Measurements from ENCODE around the gene DGCR6L.
A peak's percentile ranks its signal among the peaks of the same experiment; 100 is the strongest.
"Not testable (repeated sequence)": the region's sequence is repeated elsewhere in the genome, so short reads cannot be mapped to it uniquely, and the experiment has no call there.

The DGCR6L gene

DNA sequence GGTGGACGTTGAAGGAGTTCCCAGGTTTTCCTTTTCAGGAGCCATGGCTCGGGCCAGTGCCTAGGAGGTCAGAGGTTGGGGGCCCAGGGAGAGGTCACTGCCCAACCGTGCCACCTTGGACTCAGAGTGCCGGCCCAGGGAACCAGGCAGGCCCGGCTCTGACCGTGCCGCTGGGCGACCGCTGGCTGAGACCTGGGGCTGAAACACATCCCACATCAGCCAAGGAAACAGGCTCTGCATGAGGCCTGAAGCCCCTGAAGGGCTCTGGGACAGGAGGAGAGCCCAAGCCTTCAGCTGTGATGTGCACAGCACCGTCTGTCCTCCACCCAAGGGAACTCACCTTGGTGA, 29.8 kb downstream of the DGCR6L start:
- DNase-seq = no peak

DNA sequence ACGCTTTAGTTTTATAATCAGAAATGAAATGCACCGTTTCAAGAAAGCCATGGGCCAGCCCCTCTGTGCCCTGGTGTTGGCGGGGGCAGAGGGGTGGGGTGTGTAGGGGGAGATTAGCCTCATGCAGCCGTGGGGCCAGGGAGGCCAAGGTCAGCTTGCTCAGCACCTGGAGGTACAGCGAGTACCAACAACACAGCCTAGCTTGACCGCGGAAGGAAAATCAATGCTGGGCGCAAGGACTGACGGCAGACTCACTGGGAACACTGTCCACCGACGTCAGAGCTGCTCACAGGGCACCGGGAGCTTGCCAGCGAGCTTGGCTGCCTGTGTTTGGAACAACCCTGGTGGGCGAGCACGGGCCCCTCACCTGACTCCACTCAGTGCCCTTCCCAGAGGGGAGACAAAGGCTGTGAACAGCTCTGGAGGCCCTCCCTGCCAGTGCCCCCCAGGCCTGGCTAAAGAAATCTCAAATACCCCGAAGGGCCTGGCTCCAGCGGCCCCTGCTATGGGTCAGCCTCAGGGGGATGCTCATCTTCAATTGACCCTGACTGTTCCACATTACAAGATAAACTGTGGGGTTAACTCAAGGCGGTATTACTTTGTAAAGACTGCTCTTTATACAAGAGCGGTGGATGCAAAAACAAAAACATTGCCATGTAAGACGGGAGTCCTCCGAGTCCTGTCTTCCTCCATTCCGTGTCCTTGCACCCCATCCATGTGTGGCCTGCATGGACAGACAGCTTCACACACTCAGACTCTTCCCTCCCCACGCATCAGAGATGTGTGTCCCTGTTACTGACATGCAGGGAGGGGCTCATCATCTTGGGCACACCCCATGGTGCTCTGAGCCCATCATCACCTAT, 30.4 kb downstream of the DGCR6L start:
- DNase-seq = not testable (repeated sequence)

DNA sequence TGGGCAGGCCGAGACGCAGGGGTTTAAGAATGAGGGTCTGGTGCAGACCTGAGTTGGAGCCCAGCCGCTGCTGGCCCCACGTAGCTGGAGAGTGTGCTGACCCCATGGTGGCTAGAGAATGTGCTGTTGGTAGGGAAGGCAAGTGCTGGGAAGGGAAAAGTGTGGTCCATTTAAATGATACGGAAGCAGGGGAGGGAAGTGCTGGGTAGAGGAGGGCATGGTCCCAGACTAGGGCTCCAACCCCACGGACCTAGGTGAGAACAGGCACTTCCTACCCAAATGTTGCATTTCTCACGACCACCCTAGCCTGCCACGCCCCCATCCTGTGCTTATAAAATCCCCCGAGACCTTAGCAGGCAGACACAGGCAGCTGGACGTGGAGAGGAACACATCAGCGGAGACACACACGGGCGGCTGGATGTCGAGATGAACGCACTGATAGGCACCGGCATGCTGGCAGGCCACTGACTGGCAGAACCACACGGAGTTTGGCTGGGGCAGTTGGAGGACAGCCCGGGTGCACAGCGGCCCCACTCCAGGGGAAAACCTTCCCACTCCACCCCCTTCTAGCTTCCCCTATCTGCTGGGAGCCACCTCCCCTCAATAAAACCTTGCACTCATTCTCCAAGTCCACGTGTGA, 33.0 kb downstream of the DGCR6L start:
- not testable (repeated sequence) for DNase-seq

DNA sequence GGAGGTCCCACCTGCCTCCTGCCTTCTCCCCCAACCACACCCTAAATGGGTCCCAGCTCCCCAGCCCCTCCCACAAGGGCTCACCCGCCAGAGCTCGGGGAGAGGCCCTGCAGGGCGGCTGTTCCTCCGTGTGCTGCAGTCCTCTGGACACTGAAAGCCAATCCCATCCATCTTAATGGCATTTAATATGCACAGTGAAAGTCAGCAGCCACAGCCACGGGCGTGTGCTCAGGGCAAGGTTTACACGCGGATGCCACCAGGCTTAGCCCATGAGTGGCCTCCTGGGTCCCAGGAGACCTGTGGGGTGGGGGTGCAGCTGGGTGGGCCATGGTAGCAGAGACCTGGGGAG, 33.6 kb downstream of the DGCR6L start:
- not testable (repeated sequence) for DNase-seq

DNA sequence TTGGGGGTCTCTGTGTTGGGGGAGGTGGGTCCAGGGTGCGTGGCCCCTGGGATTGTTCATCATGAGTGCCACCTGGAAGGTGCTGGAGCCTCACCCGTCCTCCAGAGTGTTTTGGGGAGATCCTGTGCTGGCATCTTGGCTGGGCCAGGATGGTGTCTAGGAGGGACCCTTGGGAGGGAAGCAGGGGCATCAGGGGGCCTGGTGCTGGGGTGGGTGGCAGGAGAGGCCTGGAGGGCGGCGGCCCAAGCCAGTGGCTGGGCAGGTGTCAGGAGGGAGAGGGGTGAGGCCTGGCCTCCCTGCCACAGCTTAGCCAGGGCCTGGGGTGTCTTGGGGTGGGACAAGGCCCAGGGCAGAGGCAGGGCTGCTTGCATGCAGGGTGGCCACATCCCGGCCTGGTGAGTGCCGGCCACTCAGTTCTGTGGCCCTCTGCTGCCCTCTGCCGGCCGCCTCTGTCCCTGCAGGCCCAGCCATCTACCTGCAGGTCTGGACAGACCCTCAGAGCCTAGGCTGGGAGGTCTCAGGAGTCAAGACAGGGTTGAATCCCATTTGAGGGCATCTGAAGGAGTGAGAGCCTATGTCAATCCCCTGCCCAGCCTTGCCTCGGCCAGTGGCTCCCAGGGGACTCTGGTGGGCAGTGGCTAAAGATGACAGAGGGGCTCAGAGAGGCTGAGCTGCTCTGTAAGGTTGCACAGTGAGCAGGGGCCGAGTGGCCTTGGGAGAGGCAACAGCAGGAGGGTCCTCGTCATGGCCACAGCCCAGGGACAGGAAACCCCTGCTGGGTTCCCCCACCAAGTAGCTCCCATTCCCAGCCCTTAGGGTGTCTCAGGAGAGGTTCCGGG, 34.2 kb downstream of the DGCR6L start:
- DNase-seq = peak; percentile 26

DNA sequence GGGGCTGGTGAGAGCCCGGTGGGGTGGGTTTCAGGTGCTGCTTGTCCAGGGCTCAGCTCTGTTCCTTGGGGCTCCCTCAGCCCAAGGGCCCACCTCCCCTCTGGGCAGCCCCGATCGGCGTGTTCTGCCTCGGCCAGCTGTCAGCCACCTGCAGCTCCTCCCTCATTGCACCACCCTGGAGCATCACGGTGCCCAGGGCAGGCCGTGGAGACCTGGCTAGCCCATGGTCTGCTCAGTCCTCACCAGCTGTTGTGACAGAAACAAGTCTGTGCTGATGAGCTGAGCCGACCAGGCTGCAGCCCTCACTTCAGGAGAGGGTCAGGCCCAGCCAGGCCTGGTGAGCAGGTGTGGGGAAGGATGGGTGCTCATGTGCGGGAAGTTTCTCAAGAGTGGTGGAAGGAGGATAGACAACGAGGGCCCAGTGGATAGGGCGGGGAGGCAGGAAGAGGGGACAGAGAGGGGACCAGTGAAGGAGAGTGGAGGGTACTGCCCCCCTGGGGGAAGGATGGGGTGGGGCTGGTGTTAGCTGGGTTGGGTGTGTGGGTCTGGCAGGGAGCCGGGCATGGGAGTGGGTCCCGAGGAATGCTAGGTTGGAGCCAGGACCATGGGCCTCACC, 35.3 kb downstream of the DGCR6L start:
- no peak for DNase-seq

DNA sequence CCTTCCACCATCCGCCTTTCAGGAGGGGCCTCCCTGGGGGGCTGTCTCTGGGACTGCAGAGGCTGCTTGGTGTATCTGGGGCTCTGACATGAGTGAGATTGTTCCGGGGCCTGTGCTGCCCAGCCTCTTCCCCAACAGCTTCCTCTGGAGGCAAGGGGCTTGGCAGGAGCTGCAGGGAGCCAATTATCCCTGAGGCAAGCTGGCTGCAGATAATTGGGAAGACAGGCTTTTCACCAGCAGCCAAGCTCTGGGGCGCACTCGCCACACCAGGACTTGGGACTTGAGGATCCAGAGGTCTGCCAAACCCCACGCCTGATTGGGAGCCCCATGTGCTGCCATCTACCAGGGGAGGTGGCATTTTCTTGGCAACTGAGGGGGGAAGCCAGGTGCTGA, 36.2 kb downstream of the DGCR6L start:
- DNase-seq = peak; percentile 48

DNA sequence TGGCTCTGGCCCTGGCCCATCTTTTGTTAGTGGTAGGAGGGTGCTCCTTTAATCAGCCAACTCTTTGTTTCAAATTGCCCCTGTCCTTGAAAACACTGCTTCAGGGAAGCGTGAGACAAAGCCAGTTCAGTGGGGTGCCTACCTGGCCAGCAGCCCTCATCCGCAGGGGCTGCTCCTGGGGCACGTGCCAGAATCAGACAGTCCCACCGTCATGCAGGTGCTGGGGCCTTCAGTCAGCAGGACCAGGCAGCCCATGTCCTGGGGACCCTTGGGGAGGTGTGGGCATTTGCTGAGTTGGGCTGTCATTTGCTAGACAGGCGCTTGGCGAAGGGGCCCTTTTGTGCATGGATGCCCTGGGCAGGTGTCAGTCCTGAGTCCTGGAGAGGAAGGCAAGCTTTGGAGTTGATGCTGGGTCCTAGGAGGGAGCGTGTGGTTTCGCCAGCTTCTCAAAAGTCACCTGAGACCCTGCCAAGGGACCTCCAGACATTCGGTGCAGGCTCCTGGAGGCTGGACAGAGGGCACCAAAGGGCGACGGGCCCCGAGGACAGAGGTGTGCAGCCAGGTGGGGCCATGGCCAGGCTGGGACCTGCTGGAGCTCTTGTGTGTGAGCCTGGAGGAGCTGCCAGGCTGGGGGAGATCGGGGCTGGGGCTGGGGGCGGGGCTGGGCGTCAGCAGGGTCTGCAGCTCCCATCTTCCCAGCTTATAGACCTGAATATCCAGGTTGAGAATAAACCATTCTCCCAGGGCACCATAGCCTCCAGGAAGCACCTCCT, 36.8 kb downstream of the DGCR6L start:
- DNase-seq = peak; percentile 52

DNA sequence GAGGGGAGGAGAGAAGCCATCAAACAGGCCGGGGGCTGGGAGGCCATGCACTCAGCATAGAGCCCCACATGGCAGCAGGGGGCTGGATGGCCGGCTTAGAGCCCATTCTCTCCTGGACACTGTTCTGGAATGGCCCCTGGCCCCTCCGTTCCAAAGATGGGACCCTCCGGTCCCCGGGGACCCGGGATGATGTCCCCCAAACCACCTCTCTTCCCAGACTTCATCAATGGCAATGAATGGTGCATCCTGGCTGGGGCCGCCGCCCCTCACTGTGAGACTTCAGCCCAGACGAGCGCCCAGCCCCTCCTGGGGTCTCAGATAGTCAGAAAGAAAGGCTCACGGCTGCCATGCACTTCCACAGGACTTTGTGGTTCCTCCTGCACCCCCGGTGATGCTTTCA, 38.0 kb downstream of the DGCR6L start:
- DNase-seq = no peak

DNA sequence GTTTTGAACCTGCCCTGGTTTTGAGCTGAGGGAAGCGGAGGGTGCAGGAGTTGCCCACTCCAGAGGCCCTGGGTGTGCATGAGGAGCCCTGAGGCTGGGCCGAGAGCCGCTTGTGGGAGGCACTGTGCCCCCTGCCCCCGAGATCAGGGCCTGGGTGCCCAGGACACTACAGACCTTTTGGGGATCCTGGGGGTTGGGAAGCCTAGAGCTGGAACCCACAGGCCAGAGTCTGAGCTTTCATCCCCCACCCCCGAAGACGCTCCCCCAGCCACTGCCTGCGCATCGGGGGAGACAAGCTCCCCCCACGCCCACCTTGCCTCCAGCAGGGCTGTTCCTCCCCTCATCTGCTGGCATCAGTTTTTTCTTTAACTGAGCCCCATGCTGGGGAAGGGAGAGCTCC, 38.4 kb downstream of the DGCR6L start:
- not testable (repeated sequence) for DNase-seq

DNA sequence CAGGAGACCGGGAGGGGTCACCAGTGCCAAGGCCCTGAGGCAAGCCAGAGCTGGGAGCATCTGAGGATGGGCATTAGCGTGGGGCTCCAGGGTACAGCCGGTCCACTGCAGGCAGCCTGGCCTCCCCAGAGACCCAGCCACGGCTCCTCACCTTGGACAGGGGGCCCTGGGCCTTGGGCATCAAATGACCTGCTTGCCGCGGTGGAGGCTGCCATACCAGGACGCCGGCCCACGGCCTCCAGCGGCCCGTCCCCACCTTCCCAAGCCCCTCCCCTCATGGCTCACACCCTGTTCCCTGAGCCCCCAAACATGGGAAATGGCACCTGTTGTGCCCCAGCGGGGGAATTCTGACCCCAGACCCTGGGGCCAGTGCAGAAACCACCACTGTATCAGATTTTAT, 39.0 kb downstream of the DGCR6L start:
- DNase-seq = no peak

DNA sequence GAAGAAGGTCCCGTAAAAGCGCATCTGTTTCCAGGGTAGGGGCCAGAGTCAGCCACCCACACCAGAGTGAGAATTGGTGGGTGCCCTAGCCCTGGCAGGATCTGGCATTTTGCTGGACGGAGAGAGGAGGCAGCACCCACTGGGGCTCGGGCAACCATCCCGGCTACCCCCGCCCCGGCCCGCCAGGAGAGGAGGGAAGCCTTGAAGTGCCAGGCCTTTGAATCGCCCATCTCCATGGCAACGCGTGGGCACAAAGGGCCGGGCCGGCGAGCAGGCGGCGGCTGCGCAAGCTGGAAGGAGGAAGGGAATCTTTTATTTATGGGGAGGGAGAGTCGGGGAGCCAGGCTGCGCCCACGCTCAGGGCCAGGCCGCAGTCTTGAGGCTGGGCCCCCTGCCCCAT, 39.7 kb downstream of the DGCR6L start:
- peak; percentile 23 for DNase-seq

DNA sequence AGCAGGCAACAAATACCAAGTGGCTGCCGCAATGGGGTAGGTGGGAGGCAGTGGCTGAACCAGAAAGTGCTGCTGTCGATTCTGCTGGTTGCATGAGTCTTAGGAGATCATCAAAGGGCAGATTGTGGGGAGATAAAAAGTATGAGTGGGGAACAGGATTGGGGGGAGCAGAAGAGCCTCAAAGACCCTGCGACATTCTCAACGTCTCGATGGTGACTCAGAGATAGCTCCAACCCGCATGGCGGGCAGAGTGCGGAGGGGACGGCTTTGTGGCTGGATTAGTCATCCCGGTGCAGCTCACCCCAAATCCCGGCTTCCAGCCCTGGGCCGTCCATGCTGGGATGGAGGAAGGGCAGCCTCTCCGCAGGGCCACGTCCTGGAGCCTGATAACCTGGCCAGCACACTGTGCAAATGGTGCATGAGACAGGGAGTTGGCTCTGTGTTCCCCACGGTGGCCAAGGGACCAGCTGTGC, 40.2 kb downstream of the DGCR6L start:
- DNase-seq = no peak

DNA sequence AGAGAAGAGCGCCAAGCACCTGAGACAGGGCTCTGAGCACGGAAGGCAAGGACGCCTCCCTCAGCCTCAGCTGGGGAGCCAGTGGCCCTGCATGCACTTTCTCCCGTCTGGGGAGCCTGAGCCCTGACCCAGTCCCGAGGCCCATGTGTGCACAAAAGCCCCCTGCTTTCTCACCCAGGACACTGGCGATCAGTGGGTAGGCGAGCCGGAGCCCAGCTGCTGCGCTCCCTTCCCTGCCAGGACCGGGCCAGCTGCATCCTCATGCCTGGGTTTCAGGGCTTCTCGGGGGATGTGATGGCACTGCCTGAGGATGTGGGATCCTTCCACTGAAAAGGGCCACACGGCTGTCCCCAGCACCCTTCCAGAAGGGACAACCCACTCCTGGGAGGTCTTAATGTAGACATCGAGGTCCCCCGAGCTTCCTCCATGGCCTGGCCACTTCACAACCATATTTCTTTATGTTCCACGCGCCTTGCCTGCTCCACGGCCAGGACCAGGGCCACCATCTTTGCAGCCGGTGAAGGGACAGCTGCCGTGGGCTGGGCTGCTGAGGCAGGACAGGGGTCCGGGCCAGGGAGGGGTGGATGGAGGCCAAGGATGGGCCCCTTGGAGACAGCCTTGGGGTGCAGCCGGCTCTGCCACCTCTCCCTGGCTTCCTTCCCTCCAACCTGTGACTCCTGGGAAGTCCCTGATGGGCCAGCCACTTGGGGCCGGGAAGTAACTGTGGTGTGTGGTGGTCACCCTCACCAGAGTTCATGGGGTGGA, 41.0 kb downstream of the DGCR6L start:
- DNase-seq = not testable (repeated sequence)

DNA sequence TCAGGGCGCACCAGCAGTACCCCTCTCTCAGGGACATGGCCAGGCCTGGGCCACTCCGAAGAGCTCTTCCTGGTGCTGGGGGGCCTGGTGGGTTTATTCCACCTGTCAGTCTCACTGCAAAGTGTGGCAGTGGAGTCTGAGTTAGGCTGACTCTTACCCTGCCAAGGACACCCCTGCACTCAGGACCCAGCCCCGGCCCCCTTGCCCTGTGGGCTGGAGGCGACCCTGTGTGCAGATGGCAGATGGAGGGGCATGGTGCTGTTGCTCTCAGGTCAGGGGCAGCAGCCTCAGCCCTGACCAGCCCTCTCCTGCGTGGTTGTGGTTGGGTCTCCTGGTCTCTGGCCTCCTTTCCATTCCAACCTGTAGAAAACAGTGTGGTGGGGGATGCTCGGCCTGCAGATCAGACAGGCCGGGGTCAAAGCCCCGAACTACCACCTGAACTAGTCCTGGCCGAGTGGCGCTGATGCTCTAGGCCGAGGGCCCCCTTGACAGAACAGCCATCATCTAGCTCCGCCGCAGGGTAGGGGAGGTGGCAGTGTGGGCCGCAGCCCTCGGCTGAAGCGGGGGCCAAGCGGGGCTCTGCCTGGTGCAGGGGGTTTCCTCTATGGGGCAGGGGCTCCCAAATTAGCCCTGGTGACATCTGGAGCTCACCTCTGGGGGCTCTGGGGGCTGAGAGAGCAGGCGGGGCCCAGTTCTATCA, 41.8 kb downstream of the DGCR6L start:
- DNase-seq = not testable (repeated sequence)

DNA sequence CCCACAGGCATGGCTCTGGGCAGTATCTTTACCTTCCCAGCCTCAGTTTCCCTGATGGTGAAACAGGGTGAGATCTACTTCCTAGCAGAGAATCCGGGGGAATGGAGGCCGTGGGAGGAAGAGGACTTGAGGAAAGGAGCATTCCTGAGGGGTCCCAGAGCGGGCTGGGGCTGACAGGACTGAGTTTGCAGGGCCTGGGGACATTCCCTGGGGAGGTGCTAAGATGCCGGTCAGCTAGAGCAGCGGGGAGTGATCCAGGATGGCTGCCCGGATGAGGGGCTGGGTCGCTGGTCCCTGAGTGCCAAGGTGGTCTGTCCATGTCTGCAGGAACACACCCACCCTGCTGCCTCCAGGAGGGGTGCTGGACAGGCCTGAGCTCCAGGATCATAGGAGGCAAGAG, 43.4 kb downstream of the DGCR6L start:
- DNase-seq = no peak

DNA sequence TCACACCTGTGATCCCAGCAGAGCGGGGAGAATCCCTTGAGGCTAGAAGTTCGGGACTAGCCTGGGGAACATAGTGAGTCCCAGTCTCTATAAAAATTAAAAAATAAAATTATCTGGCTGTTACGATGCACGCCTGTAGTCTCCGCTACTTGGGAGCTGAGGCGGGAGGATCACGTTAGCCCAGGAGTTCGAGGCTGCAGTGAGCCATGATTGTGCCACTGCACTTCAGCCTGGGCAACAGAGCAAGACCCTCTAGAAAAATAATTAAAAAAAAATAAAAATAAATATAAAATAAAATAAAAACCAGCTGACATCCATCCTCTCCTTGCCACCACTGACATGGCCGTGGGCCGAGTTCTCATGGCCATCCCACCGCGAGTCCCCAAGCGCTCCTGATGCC, 44.0 kb downstream of the DGCR6L start:
- DNase-seq = no peak

DNA sequence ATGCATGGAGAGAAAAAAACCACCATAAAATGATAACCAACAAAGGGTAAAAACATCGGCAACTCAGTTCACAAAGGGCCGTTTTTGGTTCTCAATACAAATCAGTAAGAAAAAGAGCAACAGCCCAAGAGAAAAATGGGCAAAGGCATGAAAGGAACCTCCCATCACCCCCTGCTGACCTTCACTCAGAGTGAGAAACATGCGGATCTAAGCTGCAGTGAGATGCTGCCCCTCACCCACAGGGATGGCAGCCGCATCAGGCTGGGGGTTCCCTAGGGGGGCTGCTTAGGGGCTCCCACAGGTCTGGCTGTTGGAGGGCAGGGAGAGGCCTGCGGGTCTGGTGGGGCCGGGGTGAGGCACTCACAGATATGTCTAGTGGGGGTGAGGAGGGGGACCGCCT, 44.5 kb downstream of the DGCR6L start:
- not testable (repeated sequence) for DNase-seq

DNA sequence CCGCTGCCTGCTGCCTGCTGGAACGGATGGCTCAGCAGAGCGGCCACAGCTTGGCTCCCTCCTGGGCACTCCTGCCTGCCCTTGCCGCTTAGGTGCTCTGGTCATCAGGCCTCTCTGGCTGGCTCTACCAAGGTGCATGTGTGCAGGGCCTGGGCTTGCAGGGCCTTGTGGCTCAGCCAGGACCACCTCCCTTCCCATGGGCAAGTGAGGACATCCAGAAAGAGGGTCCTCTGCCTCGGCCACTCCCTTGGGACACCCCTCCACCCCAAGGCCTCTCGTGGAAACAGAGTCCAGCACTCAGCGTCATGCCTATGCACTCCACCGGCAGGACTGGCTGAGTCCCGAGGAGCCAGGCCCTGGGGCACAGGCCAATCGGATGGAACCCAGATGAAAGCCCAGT, 45.5 kb downstream of the DGCR6L start:
- not testable (repeated sequence) for DNase-seq

DNA sequence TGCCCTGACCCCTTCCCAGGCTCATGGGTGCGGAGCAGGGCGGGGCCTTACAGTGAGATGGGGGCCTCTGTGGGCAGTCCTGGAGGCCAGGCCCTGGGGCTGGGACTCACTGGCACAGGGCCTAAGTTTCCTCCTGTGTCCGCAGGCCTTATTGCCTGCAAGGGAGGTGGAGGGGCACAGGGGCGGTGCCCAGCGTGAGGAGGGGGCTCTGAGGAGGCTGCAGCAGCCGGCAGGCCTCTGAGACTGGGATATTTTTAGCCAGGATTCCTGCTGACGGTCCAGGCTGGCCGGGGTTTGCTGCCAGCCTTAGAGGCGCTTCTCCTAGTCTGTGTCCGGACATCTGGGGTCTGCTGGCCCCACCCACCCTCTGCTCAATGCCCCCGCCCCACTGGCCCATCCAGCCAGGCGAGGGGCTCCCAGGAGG, 46.1 kb downstream of the DGCR6L start:
- no peak for DNase-seq

DNA sequence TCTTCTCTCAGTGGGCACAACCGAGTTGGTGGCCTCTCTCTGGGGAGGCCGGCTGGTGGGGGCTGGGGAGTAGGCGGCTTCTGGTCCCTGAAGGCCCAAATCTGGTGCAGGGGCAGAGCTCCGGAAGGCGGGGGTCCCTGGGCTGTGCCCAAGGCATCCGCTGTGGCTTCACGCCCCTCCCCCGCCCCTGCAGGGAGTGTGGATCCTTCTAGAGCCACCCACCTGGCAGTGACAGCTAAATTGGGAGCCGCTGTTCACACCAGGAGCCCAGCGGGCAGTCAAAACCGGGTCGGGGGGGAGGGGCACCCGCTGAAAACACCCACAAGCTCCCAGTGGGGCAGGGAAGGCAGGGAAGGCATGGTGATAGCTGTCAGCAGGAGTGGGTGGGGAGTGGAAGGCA, 47.2 kb downstream of the DGCR6L start:
- DNase-seq = no peak
